Amniotic stem cell (primary cell): Measurements from ENCODE around the gene BAG5.
"Not testable (repeated sequence)": the region's sequence is repeated elsewhere in the genome, so short reads cannot be mapped to it uniquely, and the experiment has no call there.

Source experiments
- DNase-seq: peaks from one replicate; lab custom pipeline; 2025; lab: John Stamatoyannopoulos, UW

BAG5 gene

DNA sequence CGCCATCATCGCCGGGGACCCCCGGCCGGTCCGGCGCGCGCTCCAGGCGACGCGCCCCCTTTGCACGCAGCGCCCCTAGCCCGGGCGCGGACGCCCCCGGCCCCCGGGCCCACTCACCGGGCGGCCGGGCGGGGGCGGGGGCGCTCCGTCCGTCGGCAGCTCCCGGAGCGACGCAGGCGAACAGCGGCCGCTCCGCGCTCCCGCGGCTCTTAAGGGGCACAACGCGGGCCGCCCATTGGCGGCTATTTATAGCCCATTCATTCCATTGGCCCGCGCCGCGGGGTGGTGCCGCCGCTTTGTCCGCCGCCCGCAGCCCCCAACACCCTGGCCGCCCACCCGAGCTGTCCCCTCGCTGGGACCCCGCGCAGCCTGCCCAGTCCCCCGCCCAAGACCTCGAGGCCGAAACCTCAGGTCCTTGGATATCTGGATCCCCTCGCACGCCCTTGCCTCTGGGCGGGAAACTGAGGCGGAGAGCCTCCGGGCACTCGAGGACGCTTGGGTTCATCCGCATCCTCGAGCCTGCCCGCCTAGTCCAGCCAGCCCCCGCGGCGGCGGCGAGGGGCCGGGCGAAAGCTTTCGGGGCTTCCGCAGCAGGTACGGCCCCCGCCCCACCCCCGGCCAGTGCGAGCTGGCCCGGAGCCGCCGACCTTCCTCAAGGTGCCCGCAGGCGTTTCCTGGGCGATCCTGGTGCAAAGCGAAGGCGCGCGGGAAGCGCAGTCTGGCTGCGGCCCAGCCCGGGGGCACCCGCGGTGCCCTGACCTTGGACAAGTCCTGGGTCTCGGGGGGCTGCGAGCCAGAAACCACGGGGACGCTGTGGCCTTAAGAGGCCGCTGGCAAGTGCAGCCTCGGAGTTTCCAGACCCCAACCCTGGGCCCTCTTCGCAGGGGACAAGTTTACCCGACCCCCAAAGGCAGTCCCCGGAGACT lies 39.5 kb downstream of the BAG5 start, which contains the start of gene CKB:
Gene CKB, minus strand, starts transcription at position 182 of the 926 bp plus-strand sequence. CDS start 337 bp downstream, outside the sequence.
- DNase-seq = no peak

DNA sequence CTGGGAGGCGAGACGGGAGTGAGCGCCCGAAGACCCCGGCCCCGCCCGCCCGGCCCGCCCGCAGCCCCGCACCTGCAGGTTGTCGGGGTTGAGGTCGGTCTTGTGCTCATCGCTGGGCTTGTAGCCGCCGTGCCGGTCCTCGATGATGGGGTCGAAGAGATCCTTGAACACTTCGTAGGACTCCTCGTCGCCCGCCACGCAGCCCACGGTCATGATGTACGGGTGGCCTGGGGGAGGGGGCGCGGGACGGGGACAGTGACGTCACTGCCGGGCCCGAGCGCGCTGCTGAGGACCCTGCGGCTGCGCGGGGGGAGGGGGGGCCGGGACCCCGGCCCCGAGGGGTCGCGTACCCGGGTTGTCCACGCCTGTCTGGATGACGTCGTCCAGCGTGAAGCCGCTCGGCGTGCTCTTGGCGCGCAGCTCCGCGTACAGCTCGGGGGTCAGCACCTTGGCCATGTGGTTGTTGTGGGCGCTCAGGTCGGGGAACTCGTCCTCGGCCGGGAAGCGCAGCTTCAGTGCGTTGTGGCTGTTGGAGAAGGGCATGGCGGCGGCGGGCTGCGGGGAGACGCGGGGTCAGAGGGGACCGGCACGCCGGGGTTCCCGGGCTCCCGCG lies 40.4 kb downstream of the BAG5 start:
- no peak for DNase-seq

DNA sequence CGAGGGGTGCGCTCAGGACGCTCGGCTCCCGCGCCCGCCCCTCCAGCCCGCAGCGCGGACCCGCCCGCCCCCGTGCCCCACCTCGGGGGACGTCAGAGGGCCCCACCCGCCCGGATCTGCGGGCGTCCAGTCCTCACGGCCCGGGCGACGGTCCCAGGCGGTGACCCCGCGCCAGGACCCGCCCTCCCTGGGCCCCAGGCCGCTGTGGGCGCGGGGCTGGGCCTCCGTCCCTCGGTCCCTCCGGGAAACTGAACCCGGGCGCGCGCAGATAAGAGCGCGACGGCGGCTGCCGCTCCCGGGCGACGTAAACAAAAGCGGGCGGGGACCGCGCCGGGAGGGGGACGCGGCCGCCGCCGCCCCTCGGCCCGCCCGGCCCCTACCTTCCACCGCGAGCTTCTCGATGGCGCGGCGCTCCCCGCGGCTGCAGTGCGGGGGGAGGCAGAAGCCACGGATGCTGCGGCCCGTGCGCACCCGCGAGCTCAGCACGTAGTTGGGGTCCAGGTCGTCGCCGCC lies 41.0 kb downstream of the BAG5 start:
- DNase-seq = no peak

DNA sequence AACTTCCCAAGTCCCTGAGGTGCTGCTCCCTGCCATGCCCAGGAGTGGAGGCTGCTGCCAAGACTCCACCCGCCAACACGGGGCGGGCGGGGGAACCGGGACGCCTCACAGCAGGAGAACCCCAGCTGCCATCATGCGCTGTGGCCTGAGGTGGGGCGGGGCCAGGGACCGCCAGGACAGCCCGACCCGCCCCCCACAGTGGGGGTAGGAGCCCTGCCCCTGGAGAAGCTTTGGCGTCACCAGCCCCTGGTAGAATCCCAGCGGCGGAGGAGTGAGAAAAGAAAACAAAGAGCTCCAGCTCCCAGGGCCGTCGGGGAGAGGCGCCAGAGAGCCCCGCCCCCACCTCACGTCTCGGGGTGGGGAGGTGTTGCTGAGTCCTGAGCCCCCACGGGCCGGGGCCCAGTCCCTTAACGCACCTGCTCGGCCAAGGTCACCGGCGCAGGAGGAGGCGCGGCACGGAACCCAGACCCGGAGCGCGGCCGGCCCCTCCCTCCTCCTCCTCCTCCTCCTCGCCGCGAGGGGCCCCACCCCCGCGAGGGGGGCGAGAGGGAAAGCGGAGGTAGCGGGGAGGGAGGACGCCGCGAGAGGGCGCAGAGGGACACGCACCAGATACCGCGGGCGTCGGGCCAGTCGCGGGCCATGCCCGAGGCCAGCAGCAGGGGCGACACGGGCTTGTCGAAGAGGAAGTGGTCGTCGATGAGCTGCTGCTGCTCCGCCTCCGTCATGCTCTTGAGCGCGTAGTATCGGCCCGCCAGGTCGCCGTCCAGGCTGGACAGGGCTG lies 41.6 kb downstream of the BAG5 start:
- DNase-seq = no peak

DNA sequence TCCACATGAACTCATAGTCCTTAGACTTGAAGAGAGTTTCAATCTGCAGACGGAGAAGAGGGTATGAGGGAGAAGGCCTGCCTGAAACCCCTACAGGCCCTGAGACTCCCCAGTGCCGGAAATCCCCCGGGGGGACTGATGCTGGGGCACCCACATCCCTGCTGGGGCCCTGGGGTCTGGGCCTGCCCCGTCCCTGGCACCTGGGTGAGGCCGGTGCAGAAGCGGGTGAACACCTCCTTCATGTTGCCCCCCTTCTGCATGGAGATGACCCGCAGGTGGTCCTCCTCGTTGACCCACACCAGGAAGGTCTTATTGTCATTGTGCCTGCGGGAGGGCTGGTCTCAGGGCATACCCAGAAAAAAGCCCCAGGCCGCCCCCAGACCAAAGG lies 42.2 kb downstream of the BAG5 start:
- DNase-seq = no peak

DNA sequence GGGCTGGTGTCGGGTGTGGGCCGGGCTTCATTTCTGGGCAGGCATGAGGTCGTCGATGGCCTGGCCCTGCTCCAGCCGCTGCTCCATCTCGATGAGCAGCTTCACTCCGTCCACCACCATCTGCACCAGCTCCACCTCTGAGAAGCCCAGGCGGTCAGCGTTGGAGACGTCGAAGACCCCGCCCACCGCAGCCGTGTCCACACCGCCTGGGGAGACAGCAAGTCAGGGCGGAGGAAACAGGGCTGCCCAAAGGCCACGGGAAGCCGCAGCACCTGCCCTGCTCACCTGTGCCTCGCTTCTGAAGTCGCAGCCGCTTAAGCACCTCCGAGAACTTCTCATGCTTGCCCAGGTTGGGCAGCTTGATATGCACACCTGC lies 42.6 kb downstream of the BAG5 start:
- DNase-seq = no peak

DNA sequence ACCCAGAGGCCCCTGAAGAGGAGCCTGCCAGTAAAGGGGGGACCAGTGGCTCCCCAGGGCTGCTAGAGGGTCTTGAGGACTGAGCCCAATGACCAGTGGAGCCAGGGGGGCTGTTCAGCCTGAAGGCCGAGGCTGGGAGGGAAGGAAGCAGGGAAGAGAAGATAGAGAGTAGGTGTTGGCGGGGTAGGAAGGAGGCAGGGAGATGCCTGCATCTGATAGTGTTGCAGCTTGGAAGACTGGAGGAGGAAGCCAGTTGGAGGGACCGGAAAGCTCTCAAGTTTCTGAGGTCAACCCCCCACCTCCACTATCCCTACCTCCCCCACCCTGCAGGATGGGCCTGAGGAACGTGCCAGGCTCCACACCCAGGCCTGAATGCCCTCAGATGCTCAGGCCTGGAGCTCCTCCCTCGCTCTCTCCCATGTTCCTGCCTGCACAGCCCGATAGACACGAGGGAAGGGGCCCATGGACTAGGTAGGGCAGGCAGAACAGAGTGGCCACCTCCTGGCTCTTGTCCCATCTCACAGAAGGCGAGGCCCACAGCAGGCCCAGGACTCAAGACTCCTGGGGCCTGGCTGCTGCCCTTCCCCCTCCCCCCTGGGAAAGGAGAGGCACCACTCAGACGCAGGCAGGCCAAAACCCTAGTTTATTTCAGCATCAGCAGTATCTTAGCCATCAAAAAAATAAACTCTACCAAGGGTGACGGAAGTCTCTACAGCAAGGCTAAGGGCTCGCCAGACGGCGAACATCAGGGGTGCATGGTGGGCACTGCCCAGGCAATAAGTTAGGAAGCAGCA lies 43.2 kb downstream of the BAG5 start:
- DNase-seq = no peak

DNA sequence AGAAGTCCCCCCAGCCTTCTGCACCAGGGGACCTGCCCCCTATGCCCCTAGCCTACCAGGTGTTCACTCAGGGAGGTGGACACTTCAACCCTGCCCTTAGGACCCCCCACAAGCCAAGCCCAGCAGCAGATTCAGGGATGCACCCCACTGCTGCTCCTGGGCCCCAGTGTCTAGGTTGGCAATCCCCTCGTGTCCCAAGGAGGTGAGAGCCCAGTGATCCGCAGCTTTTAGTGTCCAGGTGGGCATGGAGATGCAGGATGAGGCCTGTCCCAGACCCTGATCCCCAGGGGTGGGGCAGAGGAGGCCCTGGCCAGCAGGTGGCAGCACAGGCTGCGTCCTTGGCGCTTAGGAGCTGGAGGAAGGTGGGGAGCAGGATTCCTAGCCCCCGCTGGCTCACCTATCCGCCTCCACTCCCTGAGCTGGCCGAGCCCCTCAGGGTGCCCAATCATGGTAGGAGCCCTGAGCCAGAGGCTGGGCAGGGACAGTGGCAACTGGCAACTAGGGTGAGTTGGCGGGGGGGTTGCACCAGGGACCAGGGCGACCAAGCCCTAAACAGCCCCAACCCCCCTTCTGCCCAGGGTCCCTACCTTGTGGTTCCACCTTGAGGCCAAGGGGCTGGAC lies 43.9 kb downstream of the BAG5 start:
- DNase-seq = no peak

DNA sequence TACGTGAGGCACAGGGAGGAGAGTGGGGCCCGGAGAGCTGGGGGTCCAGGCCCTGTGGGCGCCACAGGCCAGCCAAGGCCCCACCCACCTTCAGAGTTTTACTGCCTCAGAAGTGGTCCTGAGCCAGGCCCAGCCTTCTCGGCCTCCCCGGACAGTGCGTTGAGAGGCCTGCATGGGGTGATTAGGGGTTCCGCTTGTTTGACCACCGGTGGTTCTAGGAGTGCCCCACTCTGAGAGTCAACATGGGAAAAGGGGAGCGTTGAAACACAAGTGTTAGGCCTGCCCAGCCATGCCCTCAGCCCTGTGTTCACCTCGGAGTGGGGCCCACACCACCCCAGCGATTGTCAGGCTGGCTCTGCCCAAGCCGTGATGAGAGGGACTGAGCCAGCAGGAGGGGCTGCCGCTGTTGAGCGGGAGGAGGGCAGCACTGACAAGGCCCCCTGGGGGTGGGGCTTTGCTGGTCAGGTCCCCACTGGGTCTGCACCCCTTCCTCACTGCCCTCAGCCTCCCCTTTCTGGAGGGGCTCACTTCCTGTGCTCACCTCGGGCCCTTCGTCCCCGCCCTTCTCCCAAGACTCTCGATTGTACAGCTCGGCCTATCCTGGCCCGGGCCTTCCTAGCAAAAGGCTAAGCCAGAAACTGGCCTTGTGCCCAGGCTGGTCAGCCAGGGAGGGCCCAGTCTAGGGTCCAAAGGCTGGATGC lies 44.6 kb downstream of the BAG5 start:
- DNase-seq = no peak

DNA sequence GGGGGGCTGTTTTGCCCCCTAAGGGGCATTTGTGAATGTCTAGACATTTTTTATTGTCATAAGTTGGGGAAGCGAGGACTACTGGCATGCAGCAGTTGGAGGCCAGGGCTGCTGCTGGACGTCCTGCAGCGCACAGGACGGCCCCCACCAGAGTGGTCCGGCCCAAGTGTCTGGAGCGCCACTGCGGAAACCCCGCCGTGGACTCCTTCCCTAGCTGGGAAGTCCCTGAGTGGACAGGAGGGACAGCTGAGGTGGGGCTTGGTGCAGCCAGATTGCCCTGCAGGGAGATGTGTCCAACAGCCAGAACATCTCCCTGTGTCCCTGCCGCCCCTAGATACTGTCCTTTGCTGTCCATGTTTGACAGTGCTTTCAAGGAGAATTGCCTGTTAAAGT lies 45.3 kb downstream of the BAG5 start:
- DNase-seq = no peak

DNA sequence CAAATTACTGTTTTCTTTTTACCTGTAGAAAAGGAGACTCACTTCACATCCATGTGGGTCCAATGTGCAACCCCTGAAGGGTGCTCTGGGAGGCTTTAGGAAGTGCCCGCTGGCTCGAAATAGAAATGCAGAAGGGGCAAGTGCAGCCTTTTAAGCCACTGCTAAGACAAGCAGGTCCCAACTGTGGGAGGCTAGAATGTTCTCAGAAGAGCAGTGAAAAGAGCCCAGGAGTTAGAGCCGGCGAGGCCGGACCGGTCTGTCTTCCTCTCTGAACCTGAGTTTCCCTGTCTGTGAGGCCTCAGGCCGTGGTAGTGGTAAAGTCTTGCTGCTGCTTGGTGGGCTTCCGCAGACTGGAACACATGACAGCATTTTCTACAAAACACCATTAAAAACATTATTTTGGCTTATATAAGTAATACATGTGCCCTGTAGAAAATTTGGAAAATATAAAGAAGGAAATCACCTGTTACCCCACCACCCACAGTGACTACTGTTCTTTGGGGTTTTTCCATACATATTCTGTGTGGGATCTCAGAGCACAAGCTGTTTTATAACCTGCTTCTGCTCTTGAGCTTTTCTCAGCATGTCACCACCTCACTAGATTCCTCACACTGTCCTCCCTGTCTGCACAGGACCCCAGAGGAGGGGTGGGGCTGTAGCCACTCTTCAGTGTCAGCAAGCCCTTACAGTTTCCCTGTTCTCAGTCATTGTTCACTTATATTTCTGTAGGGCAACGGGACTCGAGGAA lies 45.9 kb downstream of the BAG5 start:
- no peak for DNase-seq

DNA sequence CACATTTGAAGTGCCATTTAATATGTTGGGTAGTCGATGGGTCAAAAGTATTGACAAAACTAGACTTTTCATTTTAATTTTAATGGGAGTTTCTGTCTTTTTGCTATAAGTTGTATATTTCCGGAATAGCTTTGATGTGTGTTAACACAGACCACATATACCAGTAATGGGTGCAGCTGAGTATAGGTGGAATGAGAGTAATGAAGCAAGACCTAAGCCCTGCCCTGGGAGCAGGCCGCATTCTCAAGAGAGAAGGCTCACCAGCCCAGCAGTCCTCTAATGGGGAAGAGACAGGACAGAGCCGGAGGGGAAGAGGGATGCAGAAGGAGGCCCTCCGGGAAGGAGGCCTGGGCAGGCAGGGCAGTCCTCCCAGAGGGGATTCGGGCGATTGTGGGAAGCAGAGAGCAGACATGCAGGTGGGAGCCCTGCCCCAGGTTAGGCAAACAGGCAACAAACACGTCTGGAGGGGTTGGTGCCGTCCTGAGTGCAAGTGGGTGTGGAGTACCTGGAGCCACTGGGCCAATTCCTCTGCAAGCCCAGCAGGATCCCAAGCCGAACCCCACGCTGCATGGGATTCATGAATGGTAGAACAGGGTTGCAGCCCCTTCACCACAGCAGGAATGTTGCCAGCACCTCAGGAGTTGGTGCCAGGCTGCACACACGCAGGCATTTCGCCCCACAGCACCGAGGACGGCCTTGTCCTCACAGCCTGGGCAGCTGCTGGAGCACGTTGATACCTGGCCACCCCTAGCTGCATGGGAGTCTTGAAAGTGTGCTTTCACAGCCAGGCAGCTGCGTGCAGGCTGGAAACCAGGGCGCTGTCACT lies 47.6 kb downstream of the BAG5 start:
- no peak for DNase-seq

DNA sequence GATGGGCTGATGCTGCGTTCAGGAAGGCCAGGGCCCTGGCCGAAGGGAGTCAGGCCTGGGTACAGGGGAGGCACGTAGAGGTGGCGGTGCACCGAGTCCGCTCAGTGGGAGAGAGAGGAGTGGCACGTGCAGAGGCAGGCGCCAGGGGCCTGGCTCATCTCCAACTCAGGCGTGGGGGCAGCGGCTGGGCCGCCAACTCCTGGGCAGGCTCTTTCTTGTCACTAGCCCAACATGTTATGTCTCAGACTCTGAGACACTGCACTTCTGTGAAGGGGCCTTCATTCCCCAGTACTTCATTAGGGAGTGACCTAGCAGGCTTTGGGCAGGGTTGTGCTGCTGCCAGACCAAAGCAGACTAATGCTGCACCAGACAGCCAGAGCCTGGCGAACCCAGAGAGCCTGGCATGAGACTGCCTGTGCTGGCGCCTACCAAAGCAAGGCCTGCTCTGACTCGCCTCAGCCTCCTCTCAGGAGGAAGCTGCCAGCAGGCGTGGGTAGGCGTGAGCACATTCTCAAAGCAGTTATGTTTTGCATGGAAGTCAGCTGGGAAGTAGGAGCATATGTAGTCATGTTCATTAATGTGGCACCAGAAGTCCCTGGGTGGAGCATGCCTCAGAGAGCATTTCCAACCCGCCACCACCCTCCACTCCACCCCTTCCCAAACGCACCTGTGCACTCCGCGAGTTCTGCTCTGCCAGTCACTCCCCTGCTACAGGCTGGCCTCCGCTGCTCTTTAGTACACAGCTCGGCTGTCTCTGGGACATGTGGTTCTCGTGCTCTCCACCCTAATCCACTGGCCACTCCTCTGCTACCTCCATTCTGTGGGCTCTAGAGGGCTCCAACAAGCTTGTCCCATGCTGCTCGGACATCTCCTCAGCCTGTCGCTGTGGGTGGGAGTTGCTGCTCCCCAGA lies 49.5 kb downstream of the BAG5 start:
- no peak for DNase-seq

DNA sequence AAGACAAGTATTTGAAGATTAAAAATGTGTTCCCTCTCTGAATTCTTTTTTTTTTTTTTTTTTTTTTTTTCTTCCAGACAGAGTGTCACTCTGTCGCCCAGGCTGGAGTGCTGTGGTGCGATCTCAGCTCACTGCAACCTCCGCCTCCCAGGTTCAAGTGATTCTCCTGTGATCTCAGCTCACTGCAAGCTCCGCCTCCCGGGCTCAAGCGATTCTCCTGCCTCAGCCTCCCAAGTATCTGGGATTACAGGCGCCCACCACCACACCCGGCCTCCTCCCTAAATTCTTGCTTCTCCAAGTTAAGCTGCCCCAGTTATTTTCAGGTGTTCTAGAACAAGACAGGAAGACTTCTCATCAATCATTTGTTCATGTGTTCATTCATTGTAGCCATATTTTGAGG lies 50.3 kb downstream of the BAG5 start:
- DNase-seq = not testable (repeated sequence)

DNA sequence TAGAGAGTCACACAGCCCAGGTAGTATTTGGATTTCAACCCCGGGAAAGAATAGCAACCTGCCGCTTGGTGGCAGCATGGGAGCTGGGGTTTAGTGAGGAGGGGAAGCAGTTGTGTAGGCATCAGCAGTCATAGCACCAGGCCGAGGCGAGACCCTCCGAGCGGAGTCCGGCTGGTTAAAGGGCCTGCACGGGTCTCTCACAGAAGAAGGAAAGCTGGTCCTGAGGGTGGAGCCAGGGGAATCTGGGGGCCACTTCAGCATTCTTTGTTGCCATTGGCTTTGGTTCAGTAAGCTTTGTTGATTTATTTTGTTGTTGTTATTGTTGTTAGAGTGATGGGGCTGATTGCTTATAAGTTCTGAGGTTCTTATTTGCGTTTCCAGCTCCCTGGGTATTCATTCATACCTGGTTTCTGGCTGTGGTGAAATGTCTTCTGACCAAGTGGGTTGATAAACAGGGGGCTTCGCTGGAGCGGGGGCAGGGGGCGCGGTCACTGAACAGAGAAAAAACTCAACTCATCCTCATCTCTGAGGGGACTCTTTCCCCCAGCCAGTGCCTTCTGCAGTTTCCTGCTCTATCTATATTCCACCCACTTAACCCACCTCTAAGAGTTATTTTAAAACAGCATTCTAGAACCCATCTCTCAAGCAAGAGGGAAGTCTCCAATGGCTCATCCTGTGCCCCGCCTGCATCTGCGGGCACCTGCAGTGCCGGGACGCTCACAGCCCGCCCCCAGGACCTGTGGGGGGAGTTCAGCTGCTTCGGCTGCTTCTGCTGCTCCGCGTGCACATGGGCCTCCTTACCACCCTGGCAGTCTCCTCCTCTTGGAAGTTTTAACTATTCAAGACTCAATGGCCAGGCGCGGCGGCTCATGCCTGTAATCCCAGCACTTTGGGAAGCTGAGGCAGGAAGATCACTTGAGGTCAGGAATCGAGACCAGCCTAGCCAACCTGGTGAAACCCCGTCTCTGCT lies 51.4 kb downstream of the BAG5 start:
- no peak for DNase-seq

DNA sequence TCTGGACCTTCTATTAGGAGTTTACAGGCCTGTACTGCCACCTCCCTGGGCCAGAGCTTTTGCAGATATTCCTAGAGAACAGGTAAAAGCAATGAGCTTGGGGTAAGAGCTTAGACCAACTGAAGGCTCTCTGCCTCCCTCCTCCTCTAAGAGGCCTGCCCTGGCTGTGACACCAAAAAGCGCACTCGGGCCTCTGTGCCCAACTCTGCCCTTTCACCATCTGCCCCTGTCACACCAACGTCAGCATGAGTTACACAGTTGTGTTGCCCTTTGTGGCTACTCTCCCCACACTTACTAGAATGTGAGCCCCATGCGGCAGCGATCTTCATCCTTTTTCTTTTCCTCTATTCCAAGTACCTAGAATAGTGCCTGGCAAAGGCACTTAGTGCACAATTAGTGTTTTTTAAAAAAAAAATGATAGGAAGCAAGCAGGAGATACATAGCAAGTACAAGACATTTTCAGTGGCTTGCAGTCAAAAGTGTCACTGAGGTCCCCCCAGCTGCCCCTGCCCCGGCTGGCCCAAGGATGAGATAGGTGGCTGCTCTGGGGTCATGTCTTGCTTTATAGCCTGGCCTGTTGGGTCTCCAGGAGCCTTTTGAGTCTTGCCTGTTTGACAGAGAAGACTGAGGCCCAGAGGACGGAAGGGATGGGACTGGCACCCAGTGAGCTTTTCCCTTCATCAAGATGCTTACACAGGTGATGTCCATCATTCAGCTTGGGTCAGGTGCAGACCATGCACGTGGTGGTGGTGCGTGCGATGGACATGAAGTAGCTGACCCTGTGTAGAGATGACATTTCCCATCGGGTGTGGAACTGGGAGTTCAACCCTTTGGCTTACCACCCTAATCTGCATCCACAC lies 52.4 kb downstream of the BAG5 start:
- DNase-seq = no peak
